Mucosa of gallbladder (tissue), 1 donor: ENCODE measurements around the gene CMIP. TPM values are rescaled to one million over a fixed set of nuclear protein-coding genes. Genes with fewer than 3 reads are reported as not detected.

ENCODE experiments used
- DNase-seq: peaks from one replicate; pipeline ENCODE4 v3.0.0-alpha.2; 2020; ENCODE audit warnings: low spot score
- total RNA-seq: library from RNA; stranded (reverse); gene quantifications from one replicate; pipeline ENCODE4 v1.2.1, GENCODE V29; 2021
- donor health status: DM: no; HTN: no; CAD: no.

Gene CMIP
- total RNA-seq, 1 donor from 2014 or later: 95.5 TPM

DNA sequence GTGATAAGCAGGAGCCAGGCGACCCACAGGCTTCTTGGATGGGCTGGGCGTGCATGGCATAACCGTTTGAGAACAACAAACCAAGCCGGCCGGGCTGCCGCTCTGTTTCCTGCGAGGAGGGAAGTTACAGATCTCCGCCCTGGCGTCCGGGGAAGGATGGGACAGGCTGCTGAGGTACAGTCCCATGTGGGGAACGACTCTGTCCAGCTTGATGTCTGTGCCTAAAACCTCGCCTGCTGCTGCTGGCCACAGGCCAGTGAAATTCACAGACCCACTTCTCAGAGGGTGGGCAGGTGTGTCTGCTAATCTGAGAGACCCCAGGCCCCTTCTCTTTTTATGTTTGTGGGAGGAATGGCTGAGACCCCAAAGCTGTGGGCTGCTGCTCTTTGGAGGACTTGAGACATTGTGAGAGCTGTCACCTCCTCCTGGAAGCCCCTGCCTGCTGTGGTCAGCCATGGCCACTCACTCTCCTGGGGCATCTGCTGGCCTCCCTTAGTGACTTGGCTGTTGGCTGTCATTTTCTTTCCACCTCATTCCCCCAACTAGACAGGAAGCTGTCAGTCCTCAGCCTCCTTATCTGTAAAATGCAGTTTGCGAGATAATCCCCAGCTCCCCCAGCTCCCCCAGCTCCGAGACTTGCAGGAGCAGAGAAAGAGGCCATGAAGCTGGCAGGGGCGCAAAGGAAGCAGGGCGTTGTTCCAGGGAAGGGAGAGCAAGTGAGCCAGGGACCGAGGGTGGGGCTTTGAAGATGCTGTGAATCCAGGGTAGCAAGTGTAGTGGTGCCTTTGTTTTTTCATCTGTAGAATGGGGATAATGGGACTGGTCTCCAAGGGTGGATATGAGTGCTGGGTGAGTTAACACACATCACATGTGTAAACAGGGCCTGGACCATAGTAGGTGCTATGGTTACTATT lies 51.0 kb downstream of the CMIP start:
- no peak for DNase-seq

DNA sequence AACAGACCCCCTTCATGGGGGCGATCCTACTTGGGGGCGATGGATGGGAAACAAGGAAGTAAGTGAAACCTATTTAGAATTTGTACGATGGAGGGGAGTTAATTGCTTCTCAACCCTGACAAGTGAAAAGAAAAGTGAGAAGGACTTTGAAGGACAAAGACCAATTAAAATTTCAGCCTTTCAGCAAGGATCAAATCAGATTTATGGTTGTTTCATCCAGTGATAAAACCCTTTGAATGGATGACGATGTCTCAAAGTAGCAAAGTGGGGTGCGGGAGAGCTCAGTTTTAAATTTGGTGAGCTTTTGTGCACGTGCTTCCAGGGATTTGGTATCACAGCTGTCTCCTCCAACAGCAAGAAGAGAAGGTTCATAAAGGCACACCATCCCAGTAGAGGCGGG lies 51.7 kb downstream of the CMIP start:
- no peak for DNase-seq

- DNase-seq: no peak
Measured at GRCh38 chr16:81496742-81497141, 52.1 kb downstream of the CMIP start.

DNA sequence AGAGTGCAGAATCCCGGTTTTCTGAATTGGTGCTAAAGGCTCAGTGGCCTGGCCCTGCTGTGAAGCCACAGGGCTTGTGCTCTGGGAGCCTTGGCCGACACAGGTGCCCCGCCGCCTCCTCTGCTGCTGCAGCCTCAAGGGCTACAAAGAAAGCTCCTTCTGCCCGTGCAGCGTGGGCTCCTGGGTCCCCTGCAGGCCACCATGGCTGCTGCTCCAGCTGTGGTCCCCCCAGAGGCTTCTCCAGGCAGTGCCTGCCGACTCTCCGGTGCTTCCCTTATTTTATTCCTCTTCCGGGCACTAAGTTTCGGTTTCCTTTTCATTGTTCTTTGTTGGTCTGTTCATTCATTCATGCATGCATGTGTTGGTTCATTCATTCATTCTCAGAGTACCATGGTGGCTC lies 53.1 kb downstream of the CMIP start:
- no peak for DNase-seq

GRCh38 chr16:81498351-81498750 lies 53.7 kb downstream of the CMIP start:
- DNase-seq: no peak

- no peak for DNase-seq
Measured at GRCh38 chr16:81499576-81500380, 55.2 kb downstream of the CMIP start.

- DNase-seq: no peak
Measured at GRCh38 chr16:81500833-81501521, 56.4 kb downstream of the CMIP start.

DNA sequence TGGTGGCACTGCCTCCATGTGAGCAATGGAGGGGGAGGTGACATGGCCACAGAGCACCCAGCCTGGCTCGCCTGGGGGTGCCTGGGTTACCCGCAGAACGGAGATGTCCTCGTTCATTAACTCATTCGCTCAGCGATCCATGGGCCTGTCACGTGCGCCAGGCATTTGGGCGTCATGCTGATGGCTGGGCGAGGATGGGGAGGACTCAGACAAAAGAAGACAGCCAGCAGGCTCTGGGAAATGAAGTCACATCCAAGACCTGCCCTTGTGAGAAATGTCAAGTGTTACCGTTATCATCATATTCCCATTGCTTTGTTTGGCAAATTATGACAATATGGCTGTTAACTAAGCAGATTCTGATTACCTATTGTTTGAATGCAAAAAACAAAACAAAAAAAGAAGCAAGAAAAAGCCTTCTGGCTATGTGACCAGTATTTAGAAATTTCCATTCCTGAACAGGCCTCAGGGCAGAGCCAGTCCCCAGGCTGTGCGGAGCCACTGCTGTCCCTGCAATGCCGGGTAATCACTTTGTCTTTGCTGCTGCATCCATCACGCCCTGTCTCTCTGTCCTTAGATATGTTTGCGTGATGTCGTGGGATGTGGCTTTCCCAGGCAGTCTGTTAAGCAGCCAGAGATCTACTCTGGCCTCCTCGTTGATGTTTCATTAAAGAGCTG lies 57.9 kb downstream of the CMIP start:
- no peak for DNase-seq

- no peak for DNase-seq
Measured at GRCh38 chr16:81505011-81505661, 60.5 kb downstream of the CMIP start.

GRCh38 chr16:81509404-81509803 lies 64.8 kb downstream of the CMIP start:
- no peak for DNase-seq

DNA sequence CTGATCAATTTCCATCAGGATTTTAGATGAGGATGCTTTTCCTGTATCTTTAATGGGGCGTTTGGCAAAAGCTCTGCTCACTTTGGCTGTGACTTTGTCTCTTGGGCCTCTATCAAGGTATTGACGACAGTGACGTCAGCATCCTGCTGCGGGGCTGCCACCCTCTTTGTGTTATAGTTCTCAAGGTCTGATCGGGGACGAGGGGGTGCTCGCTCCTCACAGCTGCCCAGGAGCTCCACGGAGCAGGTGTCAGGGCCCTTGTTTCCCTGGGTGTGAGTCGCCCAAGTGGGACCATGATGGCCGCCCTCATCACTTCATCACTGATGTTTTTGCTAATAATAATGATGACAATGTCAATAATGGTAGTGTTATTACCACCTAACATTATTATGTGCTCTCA lies 65.4 kb downstream of the CMIP start:
- DNase-seq: no peak

DNA sequence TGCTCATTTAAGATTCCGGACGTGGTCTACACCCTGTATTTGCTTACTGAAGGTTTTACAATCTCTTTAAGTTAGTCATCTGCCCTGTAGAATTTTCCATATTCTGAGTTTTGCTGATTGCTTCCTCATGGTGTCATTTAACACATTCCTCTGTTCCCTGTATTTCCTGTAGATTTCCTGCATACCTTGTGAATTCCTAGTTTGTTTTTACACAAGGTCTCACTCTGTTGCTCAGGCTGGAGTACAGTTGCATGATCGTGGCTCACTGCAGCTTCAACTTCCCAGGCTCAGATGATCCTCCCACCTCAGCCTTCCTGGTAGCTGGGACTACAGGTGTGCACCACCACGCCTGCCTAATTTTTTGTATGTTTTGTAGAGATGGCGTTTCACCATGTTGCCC lies 66.8 kb downstream of the CMIP start:
- no peak for DNase-seq

GRCh38 chr16:81513204-81514040 lies 68.8 kb downstream of the CMIP start:
- DNase-seq: no peak

GRCh38 chr16:81514041-81514559 lies 69.5 kb downstream of the CMIP start:
- no peak for DNase-seq

GRCh38 chr16:81514568-81515258 lies 70.1 kb downstream of the CMIP start:
- DNase-seq: no peak

- DNase-seq: no peak
Measured at GRCh38 chr16:81515281-81515680, 70.7 kb downstream of the CMIP start.

GRCh38 chr16:81515721-81516120 lies 71.1 kb downstream of the CMIP start:
- no peak for DNase-seq

- no peak for DNase-seq
Measured at GRCh38 chr16:81516478-81517149, 72.0 kb downstream of the CMIP start.

DNA sequence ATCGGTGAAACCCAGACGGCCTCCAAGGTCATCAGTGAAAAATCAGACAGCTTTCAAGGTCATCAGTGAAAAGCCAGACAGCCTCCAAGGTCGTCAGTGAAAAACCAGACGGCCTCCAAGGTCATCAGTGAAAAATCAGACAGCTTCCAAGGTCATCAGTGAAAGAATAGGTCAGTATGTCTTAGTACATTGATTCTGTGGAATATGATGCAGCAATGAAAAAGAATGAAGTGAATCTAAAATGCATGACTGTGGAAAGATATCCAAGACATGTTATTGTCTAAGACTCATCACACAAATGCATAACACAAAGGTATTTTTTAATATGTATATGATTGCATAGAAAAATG lies 72.5 kb downstream of the CMIP start:
- DNase-seq: no peak
